H1 (cell line): ENCODE measurements around the gene ORC3.

Experiments used
- BCL11A ChIP-seq, 2 experiments: IDR thresholded peaks; one replicate each; pipeline ENCODE4 v1.6.1; 2011; ENCODE audit warnings: low read depth in 2 of 2, low read length in 2 of 2, mild to moderate bottlenecking in 2 of 2
- CTCF ChIP-seq, 3 experiments: IDR thresholded peaks; 1 replicate in 2 of 3; 2 replicates in 1 of 3; pipeline versions ENCODE4 v1.5.1 to v1.6.1; 2011; ENCODE audit warnings: low read length in 3 of 3, mild to moderate bottlenecking in 3 of 3, inconsistent platforms in 2 of 3, low read depth in 1 of 3, moderate library complexity in 1 of 3; ENCODE audit not compliant: insufficient read depth in 1 of 3; ENCODE audit errors: control extremely low read depth in 1 of 3
- EP300 ChIP-seq, 2 experiments: IDR thresholded peaks; 1 replicate in 1 of 2; 2 replicates in 1 of 2; pipeline ENCODE4 v1.6.1; 2011 to 2012; ENCODE audit warnings: low read depth in 2 of 2, low read length in 2 of 2, mild to moderate bottlenecking in 2 of 2, borderline replicate concordance in 1 of 2, inconsistent platforms in 1 of 2, moderate library complexity in 1 of 2
- EZH2 ChIP-seq: fragments of 200-600 bp; sonication (generic); IDR thresholded peaks from 2 replicates; pipeline ENCODE4 v1.7.1; 2012; ENCODE audit warnings: low read depth, mild to moderate bottlenecking, moderate library complexity, low read length, inconsistent platforms; ENCODE audit not compliant: severe bottlenecking
- GTF2F1 ChIP-seq: IDR thresholded peaks from 2 replicates; pipeline ENCODE4 v1.6.1; 2012; ENCODE audit warnings: low read depth, low read length, improper control_type of control experiment, borderline replicate concordance
- KDM1A ChIP-seq: fragments of 200-600, 300-600 bp; sonication (generic); IDR thresholded peaks from 2 replicates; pipeline ENCODE4 v1.7.1; 2016; ENCODE audit warnings: mild to moderate bottlenecking, low read length, borderline replicate concordance
- POLR2A ChIP-seq, 2 experiments: IDR thresholded peaks; 1 replicate in 1 of 2; 2 replicates in 1 of 2; pipeline ENCODE4 v1.6.1; 2011; ENCODE audit warnings: low read depth in 2 of 2, low read length in 2 of 2, mild to moderate bottlenecking in 2 of 2; ENCODE audit errors: control extremely low read depth in 1 of 2
- RAD21 ChIP-seq, 2 experiments: IDR thresholded peaks in 1 of 2; conservative IDR thresholded peaks in 1 of 2; 2 replicates each; pipeline ENCODE4 v1.6.1; 2011; ENCODE audit warnings: low read depth in 2 of 2, low read length in 2 of 2, improper control_type of control experiment in 1 of 2, inconsistent platforms in 1 of 2, mild to moderate bottlenecking in 1 of 2, moderate library complexity in 1 of 2
- SP1 ChIP-seq: IDR thresholded peaks from 2 replicates; pipeline ENCODE4 v1.6.1; 2011; ENCODE audit warnings: low read depth, low read length
- TAF1 ChIP-seq: IDR thresholded peaks from 2 replicates; pipeline ENCODE4 v1.6.1; 2011; ENCODE audit warnings: mild to moderate bottlenecking, low read depth, low read length
- TF ChIP-seq, protein P1 (sequence below): IDR thresholded peaks from 2 replicates; pipeline ENCODE4 v1.6.1; 2012; ENCODE audit warnings: inconsistent platforms

- TF ChIP-seq, protein P1, sequence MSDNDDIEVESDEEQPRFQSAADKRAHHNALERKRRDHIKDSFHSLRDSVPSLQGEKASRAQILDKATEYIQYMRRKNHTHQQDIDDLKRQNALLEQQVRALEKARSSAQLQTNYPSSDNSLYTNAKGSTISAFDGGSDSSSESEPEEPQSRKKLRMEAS = no peak
- TF ChIP-seq GTF2F1 (no peak), EP300 (IDR thresholded peaks at IDR 0.05; ENCODE audit: borderline replicate concordance in 1 of 2, low read depth in 2 of 2, low read length in 2 of 2) (no peak), CTCF (IDR thresholded peaks at IDR 0.05; ENCODE audit: control extremely low read depth in 1 of 3, insufficient read depth in 1 of 3, low read depth in 1 of 3, low read length in 3 of 3) (no peak), BCL11A (IDR thresholded peaks at IDR 0.05; ENCODE audit: low read depth in 2 of 2, low read length in 2 of 2) (no peak), EZH2 (no peak), SP1 (no peak), RAD21 (IDR thresholded peaks at IDR 0.05 in 1 of 2, conservative IDR thresholded peaks at IDR 0.05 in 1 of 2; ENCODE audit: low read depth in 2 of 2, low read length in 2 of 2) (no peak), POLR2A (IDR thresholded peaks at IDR 0.05; ENCODE audit: control extremely low read depth in 1 of 2, low read depth in 2 of 2, low read length in 2 of 2) (no peak), TAF1 (no peak), KDM1A (no peak)
These were observed 66.9 kb downstream of the ORC3 start for GRCh38 chr6:87656857-87657256.
